H9 (cell line): Measurements from ENCODE around the gene L3MBTL4. TPM values are rescaled to one million over a fixed set of nuclear protein-coding genes. Genes with fewer than 3 reads are reported as not detected.

Source experiments
- DNase-seq: peaks from one replicate; pipeline ENCODE4 v3.0.0-alpha.2; 2017
- H2AFZ ChIP-seq: one replicate; pipeline ENCODE4 v1.6.1; 2013; ENCODE audit warnings: mild to moderate bottlenecking, low read length, control low read depth, moderate library complexity
- H2AK5ac ChIP-seq: 2 replicates; pipeline ENCODE4 v1.6.1; 2013; ENCODE audit warnings: low read length, control low read depth, mixed read lengths; ENCODE audit not compliant: insufficient read length
- H2BK120ac ChIP-seq: one replicate; pipeline ENCODE4 v1.6.1; 2013; ENCODE audit warnings: low read depth, mild to moderate bottlenecking, low read length, control low read depth, inconsistent platforms; ENCODE audit not compliant: poor library complexity, severe bottlenecking
- H2BK12ac ChIP-seq: 2 replicates; pipeline ENCODE4 v1.6.1; 2013; ENCODE audit warnings: low read length, control low read depth, mixed read lengths, low read depth; ENCODE audit not compliant: insufficient read length
- H2BK15ac ChIP-seq: 2 replicates; pipeline ENCODE4 v1.6.1; 2013; ENCODE audit warnings: low read depth, low read length, control low read depth
- H2BK20ac ChIP-seq: one replicate; pipeline ENCODE4 v1.6.1; 2013; ENCODE audit warnings: low read depth, mild to moderate bottlenecking, low read length, control low read depth, inconsistent platforms; ENCODE audit not compliant: poor library complexity, severe bottlenecking
- H2BK5ac ChIP-seq: 2 replicates; pipeline ENCODE4 v1.6.1; 2013; ENCODE audit warnings: low read length, control low read depth, mixed read lengths; ENCODE audit not compliant: insufficient read length
- H3K14ac ChIP-seq: 2 replicates; pipeline ENCODE4 v1.6.1; 2013; ENCODE audit warnings: low read length, control low read depth; ENCODE audit not compliant: insufficient read depth
- H3K18ac ChIP-seq: 2 replicates; pipeline ENCODE4 v1.6.1; 2013; ENCODE audit warnings: low read depth, mild to moderate bottlenecking, mixed read lengths, low read length, control low read depth; ENCODE audit not compliant: insufficient read length
- H3K23ac ChIP-seq: 2 replicates; pipeline ENCODE4 v1.6.1; 2013; ENCODE audit warnings: low read length, control low read depth, mixed read lengths, low read depth; ENCODE audit not compliant: insufficient read length
- H3K23me2 ChIP-seq: 2 replicates; pipeline ENCODE4 v1.6.1; 2013; ENCODE audit warnings: low read depth, mild to moderate bottlenecking, mixed read lengths, low read length, control low read depth; ENCODE audit not compliant: insufficient read length, poor library complexity, severe bottlenecking
- H3K27ac ChIP-seq: 2 replicates; pipeline ENCODE4 v1.5.1; 2013; ENCODE audit warnings: low read length, control low read depth, mixed read lengths, low read depth; ENCODE audit not compliant: insufficient read length
- H3K27me3 ChIP-seq: 2 replicates; pipeline ENCODE4 v1.6.1; 2013; ENCODE audit warnings: low read length, control low read depth, inconsistent platforms; ENCODE audit not compliant: insufficient read depth
- H3K4ac ChIP-seq: 2 replicates; pipeline ENCODE4 v1.6.1; 2013; ENCODE audit warnings: low read depth, mild to moderate bottlenecking, control low read depth, inconsistent platforms, low read length, moderate library complexity
- H3K4me1 ChIP-seq: 2 replicates; pipeline ENCODE4 v1.6.1; 2013; ENCODE audit warnings: low read length, control low read depth, inconsistent platforms; ENCODE audit not compliant: insufficient read depth
- H3K4me2 ChIP-seq: 2 replicates; pipeline ENCODE4 v1.6.1; 2013; ENCODE audit warnings: low read length, control low read depth, mixed read lengths; ENCODE audit not compliant: insufficient read length, insufficient read depth
- H3K56ac ChIP-seq: 2 replicates; pipeline ENCODE4 v1.6.1; 2013; ENCODE audit warnings: low read depth, mild to moderate bottlenecking, mixed read lengths, low read length, control low read depth; ENCODE audit not compliant: insufficient read length
- H3K79me1 ChIP-seq: 2 replicates; pipeline ENCODE4 v1.6.1; 2013; ENCODE audit warnings: low read depth, mild to moderate bottlenecking, moderate library complexity, low read length, control low read depth, inconsistent platforms; ENCODE audit not compliant: insufficient read depth, poor library complexity, severe bottlenecking
- H3K79me2 ChIP-seq: 2 replicates; pipeline ENCODE4 v1.6.1; 2013; ENCODE audit warnings: low read length, control low read depth, inconsistent platforms; ENCODE audit not compliant: insufficient read depth
- H3K9ac ChIP-seq: 2 replicates; pipeline ENCODE4 v1.6.1; 2013; ENCODE audit warnings: low read length, control low read depth, mixed read lengths; ENCODE audit not compliant: insufficient read length; ENCODE audit errors: extremely low read depth
- H3K9me3 ChIP-seq: one replicate; pipeline ENCODE4 v1.6.1; 2013; ENCODE audit warnings: low read depth, low read length, inconsistent platforms; ENCODE audit not compliant: control insufficient read depth
- H3T11ph ChIP-seq: one replicate; pipeline ENCODE4 v1.6.1; 2013; ENCODE audit warnings: mild to moderate bottlenecking, low read length, control low read depth, inconsistent platforms
- H4K20me1 ChIP-seq: one replicate; pipeline ENCODE4 v1.6.1; 2013; ENCODE audit not compliant: control insufficient read depth, insufficient read length, insufficient read depth
- H4K5ac ChIP-seq: 2 replicates; pipeline ENCODE4 v1.6.1; 2013; ENCODE audit warnings: low read depth, mild to moderate bottlenecking, mixed read lengths, low read length, control low read depth; ENCODE audit not compliant: insufficient read length
- H4K8ac ChIP-seq: replicated peaks from 2 replicates; pipeline ENCODE4 v1.6.1; 2013; ENCODE audit warnings: low read length, control low read depth, mixed read lengths, low read depth; ENCODE audit not compliant: insufficient read length
- H4K91ac ChIP-seq: 2 replicates; pipeline ENCODE4 v1.6.1; 2013; ENCODE audit warnings: low read depth, mild to moderate bottlenecking, moderate library complexity, mixed read lengths, low read length, control low read depth; ENCODE audit not compliant: insufficient read length
- H3K27ac Mint-ChIP-seq, 3 experiments: 2 replicates in 2 of 3; 3 replicates in 1 of 3; pipeline ENCODE4 v1.8.0; 2020 to 2021; ENCODE audit warnings: mixed read lengths in 3 of 3, mild to moderate bottlenecking in 1 of 3, moderate library complexity in 1 of 3
- H3K27me3 Mint-ChIP-seq: 2 replicates; pipeline ENCODE4 v1.8.0; 2021; ENCODE audit warnings: low read depth, mild to moderate bottlenecking, moderate library complexity, mixed read lengths
- H3K36me3 Mint-ChIP-seq, 3 experiments: 2 replicates in 2 of 3; 3 replicates in 1 of 3; pipeline ENCODE4 v1.8.0; 2020 to 2021; ENCODE audit warnings: low read depth in 3 of 3, mixed read lengths in 3 of 3; ENCODE audit not compliant: insufficient read depth in 1 of 3
- H3K4me1 Mint-ChIP-seq, 2 experiments: 2 replicates each; pipeline ENCODE4 v1.8.0; 2020; ENCODE audit warnings: mixed read lengths in 2 of 2
- H3K4me3 Mint-ChIP-seq, 2 experiments: 2 replicates in 1 of 2; 3 replicates in 1 of 2; pipeline ENCODE4 v1.8.0; 2020 to 2021; ENCODE audit warnings: mild to moderate bottlenecking in 2 of 2, mixed read lengths in 2 of 2, moderate library complexity in 1 of 2
- H3K9me3 Mint-ChIP-seq, 2 experiments: 2 replicates in 1 of 2; 3 replicates in 1 of 2; pipeline ENCODE4 v1.8.0; 2020; ENCODE audit warnings: mild to moderate bottlenecking in 2 of 2, mixed read lengths in 2 of 2, moderate library complexity in 1 of 2
- CTCF ChIP-seq: fragments of 200-600 bp; sonication (generic); conservative IDR thresholded peaks from 3 replicates; pipeline ENCODE4 v1.8.0; 2021; ENCODE audit warnings: antibody characterized with exemption, mild to moderate bottlenecking
- WGBS: extraction: QIAGEN DNeasy Blood & Tissue Kit; methylation state at CpG from one replicate; pipeline ENCODE4 v1.1.7; 2013; ENCODE audit warnings: missing lambda C conversion rate, low lambda C conversion rate, mixed read lengths; ENCODE audit not compliant: insufficient read length; ENCODE audit errors: extremely low coverage; 5-methylcytosine and 5-hydroxymethylcytosine counted together
- total RNA-seq: library from RNA; stranded (reverse); gene quantifications from 2 replicates; pipeline ENCODE4 v1.2.1, GENCODE V29; 2021

Gene L3MBTL4
- total RNA-seq, 1 experiment from 2014 or later: 1.9 TPM

GRCh38 chr18:6170604-6171003, 244.1 kb downstream of the L3MBTL4 start:
- Histone ChIP-seq H4K20me1 (no peaks in the 10 kb centered on the region), H3K27ac (no peak overlapping the region), H3T11ph (no peak overlapping the region), H3K4me1 (no peaks in the 10 kb centered on the region), H3K27me3 (no peaks in the 10 kb centered on the region), H4K8ac (no peak overlapping the region), H2BK5ac (no peak overlapping the region), H2BK15ac (no peak overlapping the region), H2AFZ (no peak overlapping the region), H2BK120ac (no peak overlapping the region), H2AK5ac (no peak overlapping the region), H3K4ac (no peak overlapping the region), H3K4me2 (no peak overlapping the region), H3K9me3 (no peaks in the 10 kb centered on the region), H3K9ac (no peak overlapping the region), H3K23me2 (no peaks in the 10 kb centered on the region), H3K18ac (no peak overlapping the region), H4K91ac (no peak overlapping the region), H3K79me2 (no peaks in the 10 kb centered on the region), H2BK12ac (no peak overlapping the region), H3K23ac (no peak overlapping the region), H3K79me1 (no peaks in the 10 kb centered on the region), H3K14ac (no peak overlapping the region), H2BK20ac (no peak overlapping the region), H3K56ac (no peak overlapping the region), H4K5ac (no peak overlapping the region)
- no peak for DNase-seq
- Mint-ChIP-seq H3K27me3 (no peaks in the 10 kb centered on the region; the same call in 1 of the 2 replicates), H3K4me1 (no peaks in the 10 kb centered on the region), H3K36me3 (peaks cover 0 to 5% (median 2%) of the 10 kb centered on the region in 3 experiments; a peak in 3 of 7 replicates), H3K9me3 (peaks cover 7 to 8% of the 10 kb centered on the region in 2 experiments; a peak in 4 of 5 replicates), H3K4me3 (no peak overlapping the region), H3K27ac (no peak overlapping the region)
- no CpG with 5 or more reads among the region's 7 CpGs for WGBS
- no peak for TF ChIP-seq CTCF
